Erythroblast (primary cell): ENCODE measurements around the gene SCN5A.

Experiments
- GATA1 ChIP-seq: IDR thresholded peaks from 2 replicates; pipeline ENCODE4 v1.6.1; 2011; ENCODE audit warnings: low read depth, mild to moderate bottlenecking, control low read depth, low read length, moderate library complexity
- POLR2A ChIP-seq: IDR thresholded peaks from 2 replicates; pipeline ENCODE4 v1.6.1; 2011; ENCODE audit warnings: mild to moderate bottlenecking, low read length

DNA sequence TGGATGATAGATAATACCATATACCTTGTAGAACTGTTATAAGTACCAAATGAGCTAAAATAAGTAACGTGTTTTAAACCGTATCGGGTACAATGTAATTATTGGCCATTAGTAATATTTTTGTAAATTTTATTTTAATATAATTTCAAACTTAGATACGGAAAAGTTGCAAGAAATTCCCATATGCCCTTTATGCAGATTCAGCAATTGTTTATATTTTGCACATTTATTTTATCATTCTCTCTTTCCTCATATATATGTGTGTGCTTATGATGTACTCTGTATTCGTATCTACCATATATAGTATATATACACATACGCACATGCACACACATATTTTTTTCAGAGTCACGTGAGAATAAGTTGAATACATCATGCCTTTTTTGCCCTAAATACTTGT, 114.9 kb downstream of the SCN5A start:
- TF ChIP-seq POLR2A (no peak), GATA1 (no peak)
